HEK293 (cell line): ENCODE data around the gene TRMT10C.

Experiments used
- FEZF1 ChIP-seq: fragments of 450-650 bp; formaldehyde crosslinking; IDR thresholded peaks from 2 replicates; pipeline ENCODE4 v1.5.1; 2016; ENCODE audit warnings: missing biosample characterization, missing genetic modification characterization
- SALL2 ChIP-seq: fragments of 450-650 bp; formaldehyde crosslinking; IDR thresholded peaks from 2 replicates; pipeline ENCODE4 v1.5.0; 2017; ENCODE audit warnings: missing biosample characterization, mild to moderate bottlenecking, missing genetic modification characterization, borderline replicate concordance
- SP2 ChIP-seq: fragments of 450-650 bp; formaldehyde crosslinking; IDR thresholded peaks from 2 replicates; pipeline ENCODE4 v1.5.1; 2016; ENCODE audit warnings: missing biosample characterization, missing genetic modification characterization
- SP3 ChIP-seq: fragments of 450-650 bp; formaldehyde crosslinking; IDR thresholded peaks from 2 replicates; pipeline ENCODE4 v1.5.1; 2016; ENCODE audit warnings: missing biosample characterization, missing genetic modification characterization
- ZBTB17 ChIP-seq: fragments of 450-650 bp; formaldehyde crosslinking; IDR thresholded peaks from 2 replicates; pipeline ENCODE4 v1.5.1; 2016; ENCODE audit warnings: missing biosample characterization, missing genetic modification characterization
- ZBTB20 ChIP-seq: fragments of 450-650 bp; formaldehyde crosslinking; IDR thresholded peaks from 2 replicates; pipeline ENCODE4 v1.5.1; 2016; ENCODE audit warnings: missing biosample characterization, missing genetic modification characterization
- ZFP41 ChIP-seq: fragments of 450-650 bp; formaldehyde crosslinking; IDR thresholded peaks from 2 replicates; pipeline ENCODE4 v1.5.1; 2016; ENCODE audit warnings: missing biosample characterization, missing genetic modification characterization, borderline replicate concordance
- ZNF174 ChIP-seq: fragments of 450-650 bp; formaldehyde crosslinking; IDR thresholded peaks from 2 replicates; pipeline ENCODE4 v1.5.0; 2017; ENCODE audit warnings: missing biosample characterization, mild to moderate bottlenecking, missing genetic modification characterization
- ZNF184 ChIP-seq: fragments of 450-650 bp; IDR thresholded peaks from 2 replicates; pipeline ENCODE4 v1.5.1; 2018; ENCODE audit warnings: missing biosample characterization, mild to moderate bottlenecking, missing genetic modification characterization
- ZNF2 ChIP-seq: fragments of 450-650 bp; formaldehyde crosslinking; IDR thresholded peaks from 2 replicates; pipeline ENCODE4 v1.5.1; 2016; ENCODE audit warnings: missing biosample characterization, missing genetic modification characterization
- ZNF221 ChIP-seq: fragments of 450-650 bp; formaldehyde crosslinking; IDR thresholded peaks from 2 replicates; pipeline ENCODE4 v1.5.1; 2017; ENCODE audit warnings: missing biosample characterization, missing genetic modification characterization, borderline replicate concordance
- ZNF416 ChIP-seq: fragments of 450-650 bp; formaldehyde crosslinking; IDR thresholded peaks from 2 replicates; pipeline ENCODE4 v1.5.1; 2016; ENCODE audit warnings: missing biosample characterization, missing genetic modification characterization
- ZNF473 ChIP-seq: fragments of 450-650 bp; formaldehyde crosslinking; IDR thresholded peaks from 2 replicates; pipeline ENCODE4 v1.5.1; 2017; ENCODE audit warnings: missing biosample characterization, missing genetic modification characterization
- ZNF48 ChIP-seq: fragments of 450-650 bp; formaldehyde crosslinking; IDR thresholded peaks from 2 replicates; pipeline ENCODE4 v1.5.1; 2016; ENCODE audit warnings: missing biosample characterization, missing genetic modification characterization
- ZNF521 ChIP-seq: fragments of 450-650 bp; formaldehyde crosslinking; IDR thresholded peaks from 2 replicates; pipeline ENCODE4 v1.5.1; 2017; ENCODE audit warnings: missing biosample characterization, mild to moderate bottlenecking, missing genetic modification characterization
- ZNF558 ChIP-seq: fragments of 450-650 bp; formaldehyde crosslinking; IDR thresholded peaks from 2 replicates; pipeline ENCODE4 v1.5.1; 2016; ENCODE audit warnings: missing biosample characterization, missing genetic modification characterization
- ZNF621 ChIP-seq: fragments of 450-650 bp; formaldehyde crosslinking; IDR thresholded peaks from 2 replicates; pipeline ENCODE4 v1.5.1; 2017; ENCODE audit warnings: missing biosample characterization, missing genetic modification characterization
- ZNF747 ChIP-seq: fragments of 450-650 bp; formaldehyde crosslinking; IDR thresholded peaks from 2 replicates; pipeline ENCODE4 v1.5.1; 2016; ENCODE audit warnings: missing biosample characterization, missing genetic modification characterization
- ZNF791 ChIP-seq: fragments of 450-650 bp; formaldehyde crosslinking; IDR thresholded peaks from 2 replicates; pipeline ENCODE4 v1.5.1; 2016; ENCODE audit warnings: missing biosample characterization, missing genetic modification characterization
- TF ChIP-seq, protein P1 (sequence below): fragments of 450-650 bp; formaldehyde crosslinking; IDR thresholded peaks from 2 replicates; pipeline ENCODE4 v1.5.1; 2016; ENCODE audit warnings: missing biosample characterization, missing genetic modification characterization
- TF ChIP-seq, protein P2 (sequence below): IDR thresholded peaks from 2 replicates; pipeline ENCODE4 v1.6.1; 2011; ENCODE audit warnings: mild to moderate bottlenecking, low read depth, low read length, borderline replicate concordance
- TF ChIP-seq, protein P3 (sequence below): sonication (generic); formaldehyde crosslinking; IDR thresholded peaks from 2 replicates; pipeline ENCODE4 v1.8.1; 2022; ENCODE audit warnings: mild to moderate bottlenecking, moderate library complexity, missing genetic modification reagents
- TF ChIP-seq, protein P4 (sequence below): fragments of 450-650 bp; formaldehyde crosslinking; IDR thresholded peaks from 2 replicates; pipeline ENCODE4 v1.5.1; 2016; ENCODE audit warnings: missing biosample characterization, missing genetic modification characterization
- TF ChIP-seq, protein P5 (sequence below): fragments of 450-650 bp; formaldehyde crosslinking; IDR thresholded peaks from 2 replicates; pipeline ENCODE4; 2016; ENCODE audit warnings: missing biosample characterization, missing genetic modification characterization
- TF ChIP-seq, protein P6 (sequence below): fragments of 450-650 bp; formaldehyde crosslinking; IDR thresholded peaks from 2 replicates; pipeline ENCODE4 v1.5.1; 2016; ENCODE audit warnings: missing biosample characterization, missing genetic modification characterization
- TF ChIP-seq, protein P7 (sequence below): fragments of 450-650 bp; formaldehyde crosslinking; conservative IDR thresholded peaks from 2 replicates; pipeline ENCODE4 v1.5.1; 2016; ENCODE audit warnings: low read depth, missing biosample characterization, missing genetic modification characterization

Gene TRMT10C

DNA sequence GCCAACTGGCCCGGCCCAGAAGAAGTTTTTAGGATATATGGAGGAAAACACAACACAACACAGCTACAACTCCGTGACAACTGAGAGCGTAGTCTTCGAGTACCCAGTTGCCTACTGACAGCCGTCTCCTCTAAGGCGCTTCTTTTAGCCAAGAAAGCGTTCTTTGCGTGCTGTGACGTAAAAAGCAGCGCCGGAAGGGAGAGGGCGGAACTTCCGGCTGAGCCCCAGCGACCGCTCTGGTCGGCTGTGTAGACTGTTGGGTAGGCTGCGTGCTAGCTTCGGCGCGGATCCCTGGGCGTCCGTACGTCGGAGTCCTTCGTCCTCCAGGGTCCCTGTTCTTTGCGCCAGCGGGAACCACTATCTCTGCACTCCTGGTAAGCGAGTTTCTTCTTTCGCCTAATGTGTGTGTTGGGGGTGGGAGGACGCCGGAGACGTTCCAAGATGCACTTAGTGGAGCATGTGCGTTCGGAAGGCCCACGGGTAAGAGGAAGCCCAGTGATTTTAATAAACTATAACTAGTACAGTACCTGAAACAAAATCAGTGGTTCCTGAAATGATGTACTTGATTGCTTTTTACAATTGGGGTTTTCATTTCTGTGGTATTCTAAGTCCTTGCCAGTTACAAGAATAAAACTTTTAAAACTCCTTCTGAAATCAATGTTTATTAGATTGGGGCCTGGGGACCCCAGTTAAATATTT, at the start of gene TRMT10C (continued):
- no peak for TF ChIP-seq ZNF221 (tag by site-specific recombination)
- TF ChIP-seq, protein P1, sequence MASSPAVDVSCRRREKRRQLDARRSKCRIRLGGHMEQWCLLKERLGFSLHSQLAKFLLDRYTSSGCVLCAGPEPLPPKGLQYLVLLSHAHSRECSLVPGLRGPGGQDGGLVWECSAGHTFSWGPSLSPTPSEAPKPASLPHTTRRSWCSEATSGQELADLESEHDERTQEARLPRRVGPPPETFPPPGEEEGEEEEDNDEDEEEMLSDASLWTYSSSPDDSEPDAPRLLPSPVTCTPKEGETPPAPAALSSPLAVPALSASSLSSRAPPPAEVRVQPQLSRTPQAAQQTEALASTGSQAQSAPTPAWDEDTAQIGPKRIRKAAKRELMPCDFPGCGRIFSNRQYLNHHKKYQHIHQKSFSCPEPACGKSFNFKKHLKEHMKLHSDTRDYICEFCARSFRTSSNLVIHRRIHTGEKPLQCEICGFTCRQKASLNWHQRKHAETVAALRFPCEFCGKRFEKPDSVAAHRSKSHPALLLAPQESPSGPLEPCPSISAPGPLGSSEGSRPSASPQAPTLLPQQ (tag by site-specific recombination) = no peak
- TF ChIP-seq ZNF521 = no peak
- TF ChIP-seq, protein P2, sequence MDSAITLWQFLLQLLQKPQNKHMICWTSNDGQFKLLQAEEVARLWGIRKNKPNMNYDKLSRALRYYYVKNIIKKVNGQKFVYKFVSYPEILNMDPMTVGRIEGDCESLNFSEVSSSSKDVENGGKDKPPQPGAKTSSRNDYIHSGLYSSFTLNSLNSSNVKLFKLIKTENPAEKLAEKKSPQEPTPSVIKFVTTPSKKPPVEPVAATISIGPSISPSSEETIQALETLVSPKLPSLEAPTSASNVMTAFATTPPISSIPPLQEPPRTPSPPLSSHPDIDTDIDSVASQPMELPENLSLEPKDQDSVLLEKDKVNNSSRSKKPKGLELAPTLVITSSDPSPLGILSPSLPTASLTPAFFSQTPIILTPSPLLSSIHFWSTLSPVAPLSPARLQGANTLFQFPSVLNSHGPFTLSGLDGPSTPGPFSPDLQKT = no peak
- TF ChIP-seq ZNF747 (tag by site-specific recombination) = no peak
- TF ChIP-seq, protein P3, sequence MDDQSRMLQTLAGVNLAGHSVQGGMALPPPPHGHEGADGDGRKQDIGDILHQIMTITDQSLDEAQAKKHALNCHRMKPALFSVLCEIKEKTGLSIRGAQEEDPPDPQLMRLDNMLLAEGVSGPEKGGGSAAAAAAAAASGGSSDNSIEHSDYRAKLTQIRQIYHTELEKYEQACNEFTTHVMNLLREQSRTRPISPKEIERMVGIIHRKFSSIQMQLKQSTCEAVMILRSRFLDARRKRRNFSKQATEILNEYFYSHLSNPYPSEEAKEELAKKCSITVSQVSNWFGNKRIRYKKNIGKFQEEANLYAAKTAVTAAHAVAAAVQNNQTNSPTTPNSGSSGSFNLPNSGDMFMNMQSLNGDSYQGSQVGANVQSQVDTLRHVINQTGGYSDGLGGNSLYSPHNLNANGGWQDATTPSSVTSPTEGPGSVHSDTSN (CRISPR knock-in tag) = no peak
- TF ChIP-seq ZNF791 (tag by site-specific recombination) = no peak
- TF ChIP-seq SP2 (tag by site-specific recombination) = peak; percentile 67
- peak; percentile 49 for TF ChIP-seq SP3 (tag by site-specific recombination)
- TF ChIP-seq SALL2 (tag by site-specific recombination) = no peak
- no peak for TF ChIP-seq ZNF48
- TF ChIP-seq FEZF1 (tag by site-specific recombination) = no peak
- TF ChIP-seq, protein P4, sequence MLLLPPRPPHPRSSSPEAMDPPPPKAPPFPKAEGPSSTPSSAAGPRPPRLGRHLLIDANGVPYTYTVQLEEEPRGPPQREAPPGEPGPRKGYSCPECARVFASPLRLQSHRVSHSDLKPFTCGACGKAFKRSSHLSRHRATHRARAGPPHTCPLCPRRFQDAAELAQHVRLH (tag by site-specific recombination) = no peak
- no peak for TF ChIP-seq ZNF473 (tag by site-specific recombination)
- TF ChIP-seq, protein P5, sequence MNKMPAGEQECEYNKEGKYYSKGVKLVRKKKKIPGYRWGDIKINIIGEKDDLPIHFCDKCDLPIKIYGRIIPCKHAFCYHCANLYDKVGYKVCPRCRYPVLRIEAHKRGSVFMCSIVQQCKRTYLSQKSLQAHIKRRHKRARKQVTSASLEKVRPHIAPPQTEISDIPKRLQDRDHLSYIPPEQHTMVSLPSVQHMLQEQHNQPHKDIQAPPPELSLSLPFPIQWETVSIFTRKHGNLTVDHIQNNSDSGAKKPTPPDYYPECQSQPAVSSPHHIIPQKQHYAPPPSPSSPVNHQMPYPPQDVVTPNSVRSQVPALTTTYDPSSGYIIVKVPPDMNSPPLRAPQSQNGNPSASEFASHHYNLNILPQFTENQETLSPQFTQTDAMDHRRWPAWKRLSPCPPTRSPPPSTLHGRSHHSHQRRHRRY = no peak
- TF ChIP-seq, protein P6, sequence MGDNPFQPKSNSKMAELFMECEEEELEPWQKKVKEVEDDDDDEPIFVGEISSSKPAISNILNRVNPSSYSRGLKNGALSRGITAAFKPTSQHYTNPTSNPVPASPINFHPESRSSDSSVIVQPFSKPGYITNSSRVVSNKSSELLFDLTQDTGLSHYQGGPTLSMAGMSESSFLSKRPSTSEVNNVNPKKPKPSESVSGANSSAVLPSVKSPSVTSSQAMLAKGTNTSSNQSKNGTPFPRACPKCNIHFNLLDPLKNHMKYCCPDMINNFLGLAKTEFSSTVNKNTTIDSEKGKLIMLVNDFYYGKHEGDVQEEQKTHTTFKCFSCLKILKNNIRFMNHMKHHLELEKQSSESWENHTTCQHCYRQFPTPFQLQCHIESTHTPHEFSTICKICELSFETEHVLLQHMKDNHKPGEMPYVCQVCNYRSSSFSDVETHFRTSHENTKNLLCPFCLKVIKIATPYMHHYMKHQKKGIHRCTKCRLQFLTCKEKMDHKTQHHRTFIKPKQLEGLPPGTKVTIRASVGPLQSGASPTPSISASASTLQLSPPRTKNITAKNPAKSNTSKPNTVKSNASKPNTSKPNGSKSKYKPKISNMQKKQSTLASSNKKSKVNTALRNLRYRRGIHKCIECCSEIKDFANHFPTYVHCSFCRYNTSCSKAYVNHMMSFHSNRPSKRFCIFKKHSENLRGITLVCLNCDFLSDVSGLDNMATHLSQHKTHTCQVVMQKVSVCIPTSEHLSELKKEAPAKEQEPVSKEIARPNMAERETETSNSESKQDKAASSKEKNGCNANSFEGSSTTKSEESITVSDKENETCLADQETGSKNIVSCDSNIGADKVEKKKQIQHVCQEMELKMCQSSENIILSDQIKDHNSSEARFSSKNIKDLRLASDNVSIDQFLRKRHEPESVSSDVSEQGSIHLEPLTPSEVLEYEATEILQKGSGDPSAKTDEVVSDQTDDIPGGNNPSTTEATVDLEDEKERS = no peak
- TF ChIP-seq ZNF416 (tag by site-specific recombination) = no peak
- TF ChIP-seq ZBTB20 (tag by site-specific recombination) = 0 out of 2 replicates have a peak, but pooled peaks have one; percentile 8
- no peak for TF ChIP-seq ZNF2 (tag by site-specific recombination)
- TF ChIP-seq ZNF558 = no peak
- no peak for TF ChIP-seq ZNF184 (tag by site-specific recombination)
- TF ChIP-seq ZNF621 (tag by site-specific recombination) = no peak
- peak; percentile 55 for TF ChIP-seq ZBTB17 (tag by site-specific recombination)
- TF ChIP-seq ZNF174 (tag by site-specific recombination) = no peak
- TF ChIP-seq, protein P7, sequence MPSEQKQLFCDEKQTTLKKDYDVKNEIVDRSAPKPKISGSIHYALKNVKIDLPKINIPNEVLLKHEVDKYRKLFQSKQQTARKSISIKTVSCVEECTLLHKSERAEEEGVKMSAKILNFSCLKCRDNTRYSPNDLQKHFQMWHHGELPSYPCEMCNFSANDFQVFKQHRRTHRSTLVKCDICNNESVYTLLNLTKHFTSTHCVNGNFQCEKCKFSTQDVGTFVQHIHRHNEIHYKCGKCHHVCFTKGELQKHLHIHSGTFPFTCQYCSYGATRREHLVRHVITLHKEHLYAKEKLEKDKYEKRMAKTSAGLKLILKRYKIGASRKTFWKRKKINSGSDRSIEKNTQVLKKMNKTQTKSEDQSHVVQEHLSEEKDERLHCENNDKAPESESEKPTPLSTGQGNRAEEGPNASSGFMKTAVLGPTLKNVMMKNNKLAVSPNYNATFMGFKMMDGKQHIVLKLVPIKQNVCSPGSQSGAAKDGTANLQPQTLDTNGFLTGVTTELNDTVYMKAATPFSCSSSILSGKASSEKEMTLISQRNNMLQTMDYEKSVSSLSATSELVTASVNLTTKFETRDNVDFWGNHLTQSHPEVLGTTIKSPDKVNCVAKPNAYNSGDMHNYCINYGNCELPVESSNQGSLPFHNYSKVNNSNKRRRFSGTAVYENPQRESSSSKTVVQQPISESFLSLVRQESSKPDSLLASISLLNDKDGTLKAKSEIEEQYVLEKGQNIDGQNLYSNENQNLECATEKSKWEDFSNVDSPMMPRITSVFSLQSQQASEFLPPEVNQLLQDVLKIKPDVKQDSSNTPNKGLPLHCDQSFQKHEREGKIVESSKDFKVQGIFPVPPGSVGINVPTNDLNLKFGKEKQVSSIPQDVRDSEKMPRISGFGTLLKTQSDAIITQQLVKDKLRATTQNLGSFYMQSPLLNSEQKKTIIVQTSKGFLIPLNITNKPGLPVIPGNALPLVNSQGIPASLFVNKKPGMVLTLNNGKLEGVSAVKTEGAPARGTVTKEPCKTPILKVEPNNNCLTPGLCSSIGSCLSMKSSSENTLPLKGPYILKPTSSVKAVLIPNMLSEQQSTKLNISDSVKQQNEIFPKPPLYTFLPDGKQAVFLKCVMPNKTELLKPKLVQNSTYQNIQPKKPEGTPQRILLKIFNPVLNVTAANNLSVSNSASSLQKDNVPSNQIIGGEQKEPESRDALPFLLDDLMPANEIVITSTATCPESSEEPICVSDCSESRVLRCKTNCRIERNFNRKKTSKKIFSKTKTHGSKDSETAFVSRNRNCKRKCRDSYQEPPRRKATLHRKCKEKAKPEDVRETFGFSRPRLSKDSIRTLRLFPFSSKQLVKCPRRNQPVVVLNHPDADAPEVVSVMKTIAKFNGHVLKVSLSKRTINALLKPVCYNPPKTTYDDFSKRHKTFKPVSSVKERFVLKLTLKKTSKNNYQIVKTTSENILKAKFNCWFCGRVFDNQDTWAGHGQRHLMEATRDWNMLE (tag by site-specific recombination) = peak; percentile 98
- no peak for TF ChIP-seq ZFP41 (tag by site-specific recombination)
